ENCODE data around the gene PLCD4.

PLCD4 gene

GRCh38 chr2:218627939-218628338 lies 20.2 kb downstream of the PLCD4 start:
- TF ChIP-seq, protein P1, sequence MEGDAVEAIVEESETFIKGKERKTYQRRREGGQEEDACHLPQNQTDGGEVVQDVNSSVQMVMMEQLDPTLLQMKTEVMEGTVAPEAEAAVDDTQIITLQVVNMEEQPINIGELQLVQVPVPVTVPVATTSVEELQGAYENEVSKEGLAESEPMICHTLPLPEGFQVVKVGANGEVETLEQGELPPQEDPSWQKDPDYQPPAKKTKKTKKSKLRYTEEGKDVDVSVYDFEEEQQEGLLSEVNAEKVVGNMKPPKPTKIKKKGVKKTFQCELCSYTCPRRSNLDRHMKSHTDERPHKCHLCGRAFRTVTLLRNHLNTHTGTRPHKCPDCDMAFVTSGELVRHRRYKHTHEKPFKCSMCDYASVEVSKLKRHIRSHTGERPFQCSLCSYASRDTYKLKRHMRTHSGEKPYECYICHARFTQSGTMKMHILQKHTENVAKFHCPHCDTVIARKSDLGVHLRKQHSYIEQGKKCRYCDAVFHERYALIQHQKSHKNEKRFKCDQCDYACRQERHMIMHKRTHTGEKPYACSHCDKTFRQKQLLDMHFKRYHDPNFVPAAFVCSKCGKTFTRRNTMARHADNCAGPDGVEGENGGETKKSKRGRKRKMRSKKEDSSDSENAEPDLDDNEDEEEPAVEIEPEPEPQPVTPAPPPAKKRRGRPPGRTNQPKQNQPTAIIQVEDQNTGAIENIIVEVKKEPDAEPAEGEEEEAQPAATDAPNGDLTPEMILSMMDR (IDR thresholded peaks at IDR 0.05; ENCODE audit: low read depth, low read length) = no peak
- no peak for TF ChIP-seq EZH2phosphoT487 (IDR thresholded peaks at IDR 0.05; ENCODE audit: low read depth)
- no peak overlapping the region for H3K4me2 ChIP-seq (ENCODE audit: low read length)

GRCh38 chr2:218631837-218632236 lies 24.1 kb downstream of the PLCD4 start:
- Histone ChIP-seq H3K4me2 (ENCODE audit: low read length) (no peak overlapping the region), H3K27ac (ENCODE audit: low read length) (no peak overlapping the region), H2AFZ (ENCODE audit: low read depth, low read length) (no peak overlapping the region)

More at GRCh38 chr2:218627939-218628338, 20.2 kb downstream of the PLCD4 start:
- H3K79me2 ChIP-seq (ENCODE audit: low read length) = no peaks in the 10 kb centered on the region
- no peaks in the 10 kb centered on the region for H3K9me3 ChIP-seq (ENCODE audit: insufficient read depth, low read length)
- H3K9ac ChIP-seq (ENCODE audit: low read length) = no peak overlapping the region
- H4K20me1 ChIP-seq (ENCODE audit: insufficient read depth, low read length) = no peaks in the 10 kb centered on the region
- H2AFZ ChIP-seq (ENCODE audit: low read depth, low read length) = no peak overlapping the region
- peaks cover 19% of the 10 kb centered on the region for H3K4me1 ChIP-seq (ENCODE audit: low read length)
- no peaks in the 10 kb centered on the region for H3K36me3 ChIP-seq (replicated peaks; ENCODE audit: low read depth, low read length)
- no peak overlapping the region for H3K27ac ChIP-seq (ENCODE audit: low read length)
- H3K27me3 ChIP-seq (ENCODE audit: low read depth, low read length) = no peaks in the 10 kb centered on the region
- H3K4me3 ChIP-seq (ENCODE audit: low read length) = no peak overlapping the region

GRCh38 chr2:218635719-218636118 lies 28.0 kb downstream of the PLCD4 start:
- H2AFZ ChIP-seq (ENCODE audit: low read depth, low read length) = no peak overlapping the region
- H3K4me2 ChIP-seq (ENCODE audit: low read length) = no peak overlapping the region
- H3K4me3 ChIP-seq (ENCODE audit: low read length) = no peak overlapping the region
- H3K36me3 ChIP-seq (replicated peaks; ENCODE audit: low read depth, low read length) = peaks cover 30% of the 10 kb centered on the region
- no peak overlapping the region for H3K27ac ChIP-seq (ENCODE audit: low read length)
- TF ChIP-seq EZH2phosphoT487 (IDR thresholded peaks at IDR 0.05; ENCODE audit: low read depth) = no peak
- TF ChIP-seq, protein P1 (IDR thresholded peaks at IDR 0.05; ENCODE audit: low read depth, low read length) = no peak
- H3K9ac ChIP-seq (ENCODE audit: low read length) = no peak overlapping the region
- H3K4me1 ChIP-seq (ENCODE audit: low read length) = no peaks in the 10 kb centered on the region
- H3K9me3 ChIP-seq (ENCODE audit: insufficient read depth, low read length) = no peaks in the 10 kb centered on the region
- no peaks in the 10 kb centered on the region for H4K20me1 ChIP-seq (ENCODE audit: insufficient read depth, low read length)
- no peaks in the 10 kb centered on the region for H3K27me3 ChIP-seq (ENCODE audit: low read depth, low read length)
- H3K79me2 ChIP-seq (ENCODE audit: low read length) = no peaks in the 10 kb centered on the region

More at GRCh38 chr2:218631837-218632236, 24.1 kb downstream of the PLCD4 start:
- Histone ChIP-seq H3K9me3 (ENCODE audit: insufficient read depth, low read length) (no peaks in the 10 kb centered on the region), H3K4me1 (ENCODE audit: low read length) (peaks cover 5% of the 10 kb centered on the region), H3K9ac (ENCODE audit: low read length) (no peak overlapping the region), H3K4me3 (ENCODE audit: low read length) (no peak overlapping the region), H3K36me3 (replicated peaks; ENCODE audit: low read depth, low read length) (peaks cover 5% of the 10 kb centered on the region), H4K20me1 (ENCODE audit: insufficient read depth, low read length) (no peaks in the 10 kb centered on the region), H3K79me2 (ENCODE audit: low read length) (no peaks in the 10 kb centered on the region), H3K27me3 (ENCODE audit: low read depth, low read length) (no peaks in the 10 kb centered on the region)
- TF ChIP-seq, protein P1 (IDR thresholded peaks at IDR 0.05; ENCODE audit: low read depth, low read length) = no peak
- TF ChIP-seq EZH2phosphoT487 (IDR thresholded peaks at IDR 0.05; ENCODE audit: low read depth) = no peak

DNA sequence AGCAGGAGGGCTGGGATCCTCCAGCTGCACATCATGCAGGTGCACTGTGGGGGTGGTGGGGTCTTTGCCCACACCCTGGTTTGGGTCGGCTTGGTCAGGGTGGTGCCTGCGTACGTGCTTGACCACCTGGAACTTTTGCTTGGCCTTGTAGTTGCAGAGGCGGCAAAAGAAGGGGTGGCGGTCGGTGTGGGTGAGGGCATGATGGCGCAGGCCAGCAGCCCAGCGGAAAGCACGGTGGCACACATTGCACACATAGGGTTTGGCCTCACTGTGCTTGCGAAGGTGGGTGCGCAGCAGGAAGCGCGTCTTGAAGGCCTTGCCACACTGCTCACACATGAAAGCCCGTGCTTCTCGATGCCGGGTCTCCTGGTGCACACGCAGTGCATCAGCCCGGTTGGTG lies 30.7 kb downstream of the PLCD4 start:
- H3K79me2 ChIP-seq (ENCODE audit: low read length) = no peaks in the 10 kb centered on the region
- H3K4me3 ChIP-seq (ENCODE audit: low read length) = no peak overlapping the region
- no peaks in the 10 kb centered on the region for H3K27me3 ChIP-seq (ENCODE audit: low read depth, low read length)
- H3K9me3 ChIP-seq (ENCODE audit: insufficient read depth, low read length) = no peaks in the 10 kb centered on the region
- no peaks in the 10 kb centered on the region for H4K20me1 ChIP-seq (ENCODE audit: insufficient read depth, low read length)
- H2AFZ ChIP-seq (ENCODE audit: low read depth, low read length) = no peak overlapping the region
- TF ChIP-seq, protein P1 (IDR thresholded peaks at IDR 0.05; ENCODE audit: low read depth, low read length) = no peak
- TF ChIP-seq EZH2phosphoT487 (IDR thresholded peaks at IDR 0.05; ENCODE audit: low read depth) = no peak
- peaks cover 40% of the 10 kb centered on the region for H3K36me3 ChIP-seq (replicated peaks; ENCODE audit: low read depth, low read length)
- H3K9ac ChIP-seq (ENCODE audit: low read length) = no peak overlapping the region
- no peak overlapping the region for H3K27ac ChIP-seq (ENCODE audit: low read length)
- H3K4me1 ChIP-seq (ENCODE audit: low read length) = no peaks in the 10 kb centered on the region
- no peak overlapping the region for H3K4me2 ChIP-seq (ENCODE audit: low read length)

Data from OCI-LY3 (cell line).